ENCODE results near the gene NAXE.

DNA sequence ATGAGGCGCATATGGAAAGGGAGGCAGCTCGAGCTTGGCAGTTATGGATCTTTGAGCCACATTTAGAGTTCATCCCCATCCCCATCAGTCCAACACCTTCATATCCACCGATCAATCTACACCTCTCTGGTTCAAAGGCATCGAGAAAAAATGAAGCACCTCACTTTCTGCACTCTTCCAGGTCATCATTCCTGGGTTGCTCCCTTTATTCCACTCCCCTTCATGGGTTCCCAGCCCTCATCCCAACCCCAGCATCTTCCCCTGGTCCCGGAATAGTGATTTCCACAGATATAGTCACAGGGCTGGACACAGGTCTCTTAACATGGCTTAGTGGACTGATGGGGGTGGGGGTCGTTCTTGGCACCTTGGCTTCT, 28.0 kb downstream of the NAXE start:
- TF ChIP-seq, protein P1, sequence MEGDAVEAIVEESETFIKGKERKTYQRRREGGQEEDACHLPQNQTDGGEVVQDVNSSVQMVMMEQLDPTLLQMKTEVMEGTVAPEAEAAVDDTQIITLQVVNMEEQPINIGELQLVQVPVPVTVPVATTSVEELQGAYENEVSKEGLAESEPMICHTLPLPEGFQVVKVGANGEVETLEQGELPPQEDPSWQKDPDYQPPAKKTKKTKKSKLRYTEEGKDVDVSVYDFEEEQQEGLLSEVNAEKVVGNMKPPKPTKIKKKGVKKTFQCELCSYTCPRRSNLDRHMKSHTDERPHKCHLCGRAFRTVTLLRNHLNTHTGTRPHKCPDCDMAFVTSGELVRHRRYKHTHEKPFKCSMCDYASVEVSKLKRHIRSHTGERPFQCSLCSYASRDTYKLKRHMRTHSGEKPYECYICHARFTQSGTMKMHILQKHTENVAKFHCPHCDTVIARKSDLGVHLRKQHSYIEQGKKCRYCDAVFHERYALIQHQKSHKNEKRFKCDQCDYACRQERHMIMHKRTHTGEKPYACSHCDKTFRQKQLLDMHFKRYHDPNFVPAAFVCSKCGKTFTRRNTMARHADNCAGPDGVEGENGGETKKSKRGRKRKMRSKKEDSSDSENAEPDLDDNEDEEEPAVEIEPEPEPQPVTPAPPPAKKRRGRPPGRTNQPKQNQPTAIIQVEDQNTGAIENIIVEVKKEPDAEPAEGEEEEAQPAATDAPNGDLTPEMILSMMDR (CRISPR knock-in tag; IDR thresholded peaks at IDR 0.05) = no peak
- TF ChIP-seq TCF12 (IDR thresholded peaks at IDR 0.05) (no peak), TCF12 (CRISPR knock-in tag; IDR thresholded peaks at IDR 0.05) (no peak), ZEB1 (IDR thresholded peaks at IDR 0.05; ENCODE audit: insufficient replicate concordance, low read depth) (no peak), MAX (IDR thresholded peaks at IDR 0.05) (no peak), MAZ (IDR thresholded peaks at IDR 0.05; ENCODE audit: borderline replicate concordance, low read depth, low read length) (no peak), MAZ (CRISPR knock-in tag; IDR thresholded peaks at IDR 0.05; ENCODE audit: low read depth) (no peak), MED8 (CRISPR knock-in tag; IDR thresholded peaks at IDR 0.05; ENCODE audit: insufficient replicate concordance) (no peak), ZNF446 (CRISPR knock-in tag; IDR thresholded peaks at IDR 0.05) (no peak), IKZF1 (IDR thresholded peaks at IDR 0.05) (no peak), RXRB (CRISPR knock-in tag; IDR thresholded peaks at IDR 0.05; ENCODE audit: borderline replicate concordance) (no peak), PBX3 (CRISPR knock-in tag; IDR thresholded peaks at IDR 0.05; ENCODE audit: borderline replicate concordance) (no peak), ZNF644 (CRISPR knock-in tag; IDR thresholded peaks at IDR 0.05; ENCODE audit: low read depth) (no peak), ZFP36L1 (CRISPR knock-in tag; IDR thresholded peaks at IDR 0.05) (no peak)
- TF ChIP-seq, protein P2, sequence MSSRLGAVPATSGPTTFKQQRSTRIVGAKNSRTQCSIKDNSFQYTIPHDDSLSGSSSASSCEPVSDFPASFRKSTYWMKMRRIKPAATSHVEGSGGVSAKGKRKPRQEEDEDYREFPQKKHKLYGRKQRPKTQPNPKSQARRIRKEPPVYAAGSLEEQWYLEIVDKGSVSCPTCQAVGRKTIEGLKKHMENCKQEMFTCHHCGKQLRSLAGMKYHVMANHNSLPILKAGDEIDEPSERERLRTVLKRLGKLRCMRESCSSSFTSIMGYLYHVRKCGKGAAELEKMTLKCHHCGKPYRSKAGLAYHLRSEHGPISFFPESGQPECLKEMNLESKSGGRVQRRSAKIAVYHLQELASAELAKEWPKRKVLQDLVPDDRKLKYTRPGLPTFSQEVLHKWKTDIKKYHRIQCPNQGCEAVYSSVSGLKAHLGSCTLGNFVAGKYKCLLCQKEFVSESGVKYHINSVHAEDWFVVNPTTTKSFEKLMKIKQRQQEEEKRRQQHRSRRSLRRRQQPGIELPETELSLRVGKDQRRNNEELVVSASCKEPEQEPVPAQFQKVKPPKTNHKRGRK (CRISPR knock-in tag; IDR thresholded peaks at IDR 0.05) = no peak

All from HepG2 (cell line).